Airway epithelial cell (primary cell): ENCODE results near the gene VSTM1. TPM values are rescaled to one million over a fixed set of nuclear protein-coding genes. Genes with fewer than 3 reads are reported as not detected.

Source experiments
- total RNA-seq: library from RNA; depleted of rRNA; stranded (reverse); fragments of >200 nt; gene quantifications from 2 replicates; pipeline ENCODE4 v1.2.3, GENCODE V29; 2015

Gene VSTM1
- total RNA-seq = not detected in 2 replicates

GRCh38 chr19:54063350-54064116 is at the start of gene VSTM1:
Gene VSTM1, minus strand, starts transcription at chr19:54063897. Its CDS starts 120 bp downstream, at chr19:54063777.

GRCh38 chr19:54102421-54103169 is 38.9 kb upstream of the VSTM1 start, which contains the start of gene NDUFA3:
Gene NDUFA3, plus strand, starts transcription at chr19:54102855. Its CDS starts 24 bp downstream, at chr19:54102879.

GRCh38 chr19:54100561-54100960 is 36.9 kb upstream of the VSTM1 start, which contains the start of gene OSCAR:
Gene OSCAR, minus strand, starts transcription at chr19:54100803. Its CDS starts 11 bp downstream, at chr19:54100792.

GRCh38 chr19:54081032-54081431 is 17.3 kb upstream of the VSTM1 start, which contains the start of gene TARM1:
Gene TARM1, minus strand, starts transcription at chr19:54081365. Its CDS starts 25 bp downstream, at chr19:54081340.

GRCh38 chr19:53991224-53992113 is 72.2 kb downstream of the VSTM1 start, which contains the start of gene CACNG6:
Gene CACNG6, plus strand, starts transcription at chr19:53991637. Its CDS starts 1,241 bp downstream, at chr19:53992878.

Other genes with a start within 250 kb of the VSTM1 start
- gene NLRP12, start 239.6 kb downstream of the VSTM1 start, total RNA-seq = not detected in 2 replicates
- gene MYADM, start 196.0 kb downstream of the VSTM1 start, total RNA-seq = 18.0 and 24.8 TPM in 2 replicates
- gene PRKCG, start 181.7 kb downstream of the VSTM1 start, total RNA-seq = not detected in 2 replicates
- gene CACNG7, start 154.6 kb downstream of the VSTM1 start, total RNA-seq = not detected in 2 replicates
- 0.14 TPM in 1 of 2 replicates, not detected in the other for gene CACNG8, start 101.0 kb downstream of the VSTM1 start, total RNA-seq
- not detected in 2 replicates for gene CACNG6, start 72.3 kb downstream of the VSTM1 start, total RNA-seq
- not detected in 2 replicates for gene TARM1, start 17.5 kb upstream of the VSTM1 start, total RNA-seq
- gene OSCAR, start 36.9 kb upstream of the VSTM1 start, total RNA-seq = 0.19 and 0.21 TPM in 2 replicates
- gene NDUFA3, start 39.0 kb upstream of the VSTM1 start, total RNA-seq = 26.7 and 43.4 TPM in 2 replicates
- 13.3 and 14.4 TPM in 2 replicates for gene TFPT, start 51.8 kb upstream of the VSTM1 start, total RNA-seq
- gene PRPF31, start 51.9 kb upstream of the VSTM1 start, total RNA-seq = 61.1 and 69.6 TPM in 2 replicates
- 11.8 and 21.2 TPM in 2 replicates for gene CNOT3, start 73.9 kb upstream of the VSTM1 start, total RNA-seq
- 5.9 and 9.0 TPM in 2 replicates for gene LENG1, start 95.8 kb upstream of the VSTM1 start, total RNA-seq
- 12.6 and 12.8 TPM in 2 replicates for gene TMC4, start 109.3 kb upstream of the VSTM1 start, total RNA-seq
- gene MBOAT7, start 125.7 kb upstream of the VSTM1 start, total RNA-seq = 119 and 133 TPM in 2 replicates
- gene TSEN34, start 127.4 kb upstream of the VSTM1 start, total RNA-seq = 160 and 172 TPM in 2 replicates
- gene RPS9, start 137.0 kb upstream of the VSTM1 start, total RNA-seq = 2,280 and 2,710 TPM in 2 replicates
- gene LILRB3, start 159.1 kb upstream of the VSTM1 start, total RNA-seq = not detected in 2 replicates
- gene LILRA6, start 178.9 kb upstream of the VSTM1 start, total RNA-seq = not detected in 2 replicates
- gene LILRB5, start 193.4 kb upstream of the VSTM1 start, total RNA-seq = not detected in 2 replicates
- gene LILRB2, start 217.2 kb upstream of the VSTM1 start, total RNA-seq = not detected in 2 replicates
- not detected in 2 replicates for gene LILRA5, start 249.3 kb upstream of the VSTM1 start, total RNA-seq